Endothelial cell (in vitro differentiated cells): ENCODE results near the gene SRGAP3. TPM values are rescaled to one million over a fixed set of nuclear protein-coding genes. Genes with fewer than 3 reads are reported as not detected.

Source experiments
- DNase-seq: peaks from one replicate; pipeline ENCODE4 v3.0.0; 2021; ENCODE audit warnings: low spot score
- H3K27ac Mint-ChIP-seq: one replicate; pipeline ENCODE4 v1.8.0; 2021; ENCODE audit warnings: mixed read lengths, inconsistent platforms; ENCODE audit not compliant: unreplicated experiment
- H3K27me3 Mint-ChIP-seq: one replicate; pipeline ENCODE4 v1.8.0; 2021; ENCODE audit warnings: mild to moderate bottlenecking, moderate library complexity, mixed read lengths, inconsistent platforms; ENCODE audit not compliant: unreplicated experiment
- H3K36me3 Mint-ChIP-seq: one replicate; pipeline ENCODE4 v1.8.0; 2021; ENCODE audit warnings: mild to moderate bottlenecking, low read depth, mixed read lengths, inconsistent platforms; ENCODE audit not compliant: unreplicated experiment
- H3K4me1 Mint-ChIP-seq: one replicate; pipeline ENCODE4 v1.8.0; 2021; ENCODE audit warnings: mild to moderate bottlenecking, mixed read lengths, inconsistent platforms; ENCODE audit not compliant: unreplicated experiment
- H3K4me3 Mint-ChIP-seq: one replicate; pipeline ENCODE4 v1.8.0; 2021; ENCODE audit warnings: mild to moderate bottlenecking, mixed read lengths, inconsistent platforms; ENCODE audit not compliant: unreplicated experiment
- H3K9me3 Mint-ChIP-seq: one replicate; pipeline ENCODE4 v1.8.0; 2021; ENCODE audit warnings: mixed read lengths, inconsistent platforms; ENCODE audit not compliant: unreplicated experiment
- total RNA-seq: library from RNA; stranded (reverse); fragmentation: NEBNext Ultra II Directional; extraction: Animal tissue kit (Norgen Biotek cat#: 25700); gene quantifications from one replicate; pipeline ENCODE4 v1.2.1, GENCODE V29; 2021; ENCODE audit not compliant: unreplicated experiment
- TF ChIP-seq, protein P1 (sequence below): fragments of 200-600 bp; sonication (generic); IDR thresholded peaks from one replicate; pipeline ENCODE4 v1.5.0; 2021; ENCODE audit warnings: antibody characterized with exemption; ENCODE audit not compliant: unreplicated experiment

The SRGAP3 gene
- total RNA-seq, 1 donor from 2014 or later: 12.0 TPM

DNA sequence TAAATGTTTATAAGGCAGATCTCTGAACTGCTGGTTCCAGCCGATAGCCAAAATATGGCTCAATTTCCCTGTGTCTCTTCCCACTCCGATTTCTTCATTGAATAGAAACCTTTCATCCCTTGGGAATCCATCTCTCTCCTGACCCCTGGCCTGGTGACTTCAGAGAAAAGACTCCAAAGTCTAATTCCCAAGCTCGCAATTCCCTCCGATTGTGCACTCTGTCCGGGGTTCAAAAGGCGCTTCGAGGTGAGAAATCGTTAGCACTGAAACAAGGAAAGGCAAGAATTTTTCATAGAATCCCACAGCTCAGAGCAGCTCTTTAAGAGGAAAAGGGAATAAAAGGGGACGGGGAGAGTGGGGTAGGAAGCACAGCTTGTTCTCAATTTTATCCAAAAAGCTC, 267.7 kb downstream of the SRGAP3 start:
- Mint-ChIP-seq H3K27ac (no peak overlapping the region), H3K4me3 (no peak overlapping the region), H3K36me3 (peaks cover 5% of the 10 kb centered on the region), H3K4me1 (peaks cover 7% of the 10 kb centered on the region), H3K27me3 (peaks cover 3% of the 10 kb centered on the region), H3K9me3 (no peaks in the 10 kb centered on the region)
- TF ChIP-seq, protein P1, sequence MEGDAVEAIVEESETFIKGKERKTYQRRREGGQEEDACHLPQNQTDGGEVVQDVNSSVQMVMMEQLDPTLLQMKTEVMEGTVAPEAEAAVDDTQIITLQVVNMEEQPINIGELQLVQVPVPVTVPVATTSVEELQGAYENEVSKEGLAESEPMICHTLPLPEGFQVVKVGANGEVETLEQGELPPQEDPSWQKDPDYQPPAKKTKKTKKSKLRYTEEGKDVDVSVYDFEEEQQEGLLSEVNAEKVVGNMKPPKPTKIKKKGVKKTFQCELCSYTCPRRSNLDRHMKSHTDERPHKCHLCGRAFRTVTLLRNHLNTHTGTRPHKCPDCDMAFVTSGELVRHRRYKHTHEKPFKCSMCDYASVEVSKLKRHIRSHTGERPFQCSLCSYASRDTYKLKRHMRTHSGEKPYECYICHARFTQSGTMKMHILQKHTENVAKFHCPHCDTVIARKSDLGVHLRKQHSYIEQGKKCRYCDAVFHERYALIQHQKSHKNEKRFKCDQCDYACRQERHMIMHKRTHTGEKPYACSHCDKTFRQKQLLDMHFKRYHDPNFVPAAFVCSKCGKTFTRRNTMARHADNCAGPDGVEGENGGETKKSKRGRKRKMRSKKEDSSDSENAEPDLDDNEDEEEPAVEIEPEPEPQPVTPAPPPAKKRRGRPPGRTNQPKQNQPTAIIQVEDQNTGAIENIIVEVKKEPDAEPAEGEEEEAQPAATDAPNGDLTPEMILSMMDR: no peak
- DNase-seq: no peak

DNA sequence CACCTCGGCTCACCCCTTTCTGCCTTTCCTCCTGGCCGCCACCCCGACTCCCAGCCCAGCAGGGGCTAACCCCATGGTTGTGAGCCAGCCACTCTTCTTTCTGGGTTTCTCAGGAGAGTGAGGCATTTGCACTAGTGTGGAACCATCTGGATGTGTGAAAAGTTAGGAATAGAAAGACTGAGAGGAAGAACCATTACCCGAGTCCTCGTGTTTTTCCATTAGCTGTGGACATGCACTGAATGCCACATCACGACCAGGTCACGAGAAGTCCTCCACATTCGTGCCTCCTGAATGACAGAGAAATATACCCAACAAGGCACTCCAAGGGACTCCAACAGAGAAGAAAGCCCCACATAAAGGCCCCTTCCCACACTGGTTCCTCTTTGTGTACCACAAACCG, 268.1 kb downstream of the SRGAP3 start:
- Mint-ChIP-seq H3K4me3 (no peak overlapping the region), H3K4me1 (peaks cover 7% of the 10 kb centered on the region), H3K27me3 (peaks cover 3% of the 10 kb centered on the region), H3K36me3 (peaks cover 5% of the 10 kb centered on the region), H3K9me3 (no peaks in the 10 kb centered on the region), H3K27ac (no peak overlapping the region)
- TF ChIP-seq, protein P1: no peak
- DNase-seq: no peak

DNA sequence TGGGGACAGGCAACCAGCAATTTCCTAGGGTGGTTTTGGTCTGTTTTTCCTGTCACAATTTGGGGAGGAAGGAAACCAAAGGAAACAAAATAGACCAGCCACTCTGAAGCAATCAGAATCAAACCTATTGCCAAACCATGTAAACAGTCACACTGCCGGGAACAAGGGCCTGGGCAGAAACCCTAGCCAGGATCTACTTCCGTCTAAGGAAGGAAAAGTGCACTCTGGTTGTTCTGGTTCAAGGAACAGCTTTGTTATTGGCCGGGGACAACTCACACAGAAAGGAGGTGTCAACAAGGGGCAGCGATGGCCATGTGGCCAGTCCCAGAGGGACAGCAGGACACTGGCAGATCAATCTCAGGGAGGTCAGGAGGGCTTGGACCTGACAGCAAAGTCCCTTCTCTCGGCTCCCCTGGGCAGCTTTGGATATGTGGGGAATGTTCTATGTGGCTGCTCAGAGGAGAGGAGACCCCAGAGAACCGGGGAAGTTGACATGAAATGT, 268.6 kb downstream of the SRGAP3 start:
- Mint-ChIP-seq H3K27ac (no peak overlapping the region), H3K4me3 (no peak overlapping the region), H3K4me1 (peaks cover 7% of the 10 kb centered on the region), H3K36me3 (peaks cover 5% of the 10 kb centered on the region), H3K9me3 (no peaks in the 10 kb centered on the region), H3K27me3 (peaks cover 3% of the 10 kb centered on the region)
- DNase-seq: no peak
- TF ChIP-seq, protein P1: no peak

DNA sequence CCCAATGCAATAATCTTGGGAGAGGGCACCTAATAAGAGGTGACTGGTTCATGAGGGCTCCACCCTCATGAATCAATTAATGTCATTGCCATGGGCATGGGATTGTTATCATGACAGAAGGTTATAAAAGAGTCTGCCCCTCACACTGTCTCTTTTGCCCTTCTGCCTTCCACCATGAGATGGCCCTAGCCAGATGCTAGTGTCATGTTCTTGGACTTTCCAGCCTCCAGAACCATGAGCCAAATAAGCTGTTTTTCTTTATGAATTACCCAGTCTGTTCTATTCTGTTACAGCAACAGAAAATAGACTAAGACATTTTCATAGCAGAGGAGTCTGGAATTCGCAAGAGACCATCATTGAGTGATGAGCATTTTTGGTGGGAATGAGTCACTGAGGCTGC, 270.2 kb downstream of the SRGAP3 start:
- Mint-ChIP-seq H3K4me1 (peaks cover 7% of the 10 kb centered on the region), H3K27me3 (peaks cover 3% of the 10 kb centered on the region), H3K27ac (no peak overlapping the region), H3K4me3 (no peak overlapping the region), H3K9me3 (no peaks in the 10 kb centered on the region), H3K36me3 (peaks cover 5% of the 10 kb centered on the region)
- no peak for DNase-seq
- TF ChIP-seq, protein P1: no peak

DNA sequence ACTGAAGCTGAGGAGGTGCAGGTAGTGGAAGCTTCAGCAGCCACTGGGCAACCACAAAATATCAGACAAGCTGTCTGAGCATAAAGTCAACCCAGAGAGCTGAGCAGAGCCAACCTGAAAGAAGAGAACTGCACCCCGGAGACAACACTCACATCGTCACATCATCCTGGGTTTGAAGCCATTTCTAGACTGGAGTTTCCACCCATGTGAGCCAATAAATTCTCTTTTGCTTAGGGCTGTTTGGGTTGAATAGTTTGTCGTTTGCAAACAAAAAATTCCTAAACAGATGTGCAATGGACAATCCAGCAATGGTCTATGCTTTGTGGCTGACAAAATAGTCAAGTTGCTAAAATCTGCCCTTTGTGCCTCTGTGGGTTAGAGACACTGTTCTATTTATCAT, 270.9 kb downstream of the SRGAP3 start:
- TF ChIP-seq, protein P1: no peak
- Mint-ChIP-seq H3K27ac (no peak overlapping the region), H3K9me3 (no peaks in the 10 kb centered on the region), H3K36me3 (peaks cover 5% of the 10 kb centered on the region), H3K4me3 (no peak overlapping the region), H3K27me3 (peaks cover 3% of the 10 kb centered on the region), H3K4me1 (peaks cover 7% of the 10 kb centered on the region)
- no peak for DNase-seq
